Activated T-cell treated with anti-CD3 and anti-CD28 coated beads, Interleukin-2, amount 50 U/mL, for 24 hours (primary cell): Measurements from ENCODE around the gene FAHD2A.
"Not testable (repeated sequence)": the region's sequence is repeated elsewhere in the genome, so short reads cannot be mapped to it uniquely, and the experiment has no call there.

Experiments used
- DNase-seq: peaks from one replicate; pipeline ENCODE4 v3.0.0-alpha.2; 2020
- H3K27ac Mint-ChIP-seq: 2 replicates; pipeline ENCODE4 v1.8.0; 2020; ENCODE audit warnings: mild to moderate bottlenecking, mixed read lengths
- H3K27me3 Mint-ChIP-seq: 2 replicates; pipeline ENCODE4 v1.8.0; 2020; ENCODE audit warnings: mixed read lengths
- H3K36me3 Mint-ChIP-seq: 2 replicates; pipeline ENCODE4 v1.8.0; 2020; ENCODE audit warnings: low read depth, mixed read lengths
- H3K4me1 Mint-ChIP-seq: 2 replicates; pipeline ENCODE4 v1.8.0; 2020; ENCODE audit warnings: low read depth, mixed read lengths
- H3K4me3 Mint-ChIP-seq: 2 replicates; pipeline ENCODE4 v1.8.0; 2020; ENCODE audit warnings: mild to moderate bottlenecking, moderate library complexity, mixed read lengths
- H3K9me3 Mint-ChIP-seq: 2 replicates; pipeline ENCODE4 v1.8.0; 2020; ENCODE audit warnings: mixed read lengths

FAHD2A gene

GRCh38 chr2:95402370-95403203 lies at the start of gene FAHD2A:
FAHD2A (plus strand) TSS chr2:95402708; CDS start chr2:95405559, 2,851 bp downstream.
- peak; percentile 96 for DNase-seq
- peaks cover 30% of the 10 kb centered on the region for H3K36me3 Mint-ChIP-seq
- H3K27ac Mint-ChIP-seq: peak within 1 kb of the TSS; percentile 95
- peak within 1 kb of the TSS; percentile 99 for H3K4me3 Mint-ChIP-seq
- H3K9me3 Mint-ChIP-seq: no peaks in the 10 kb centered on the region
- H3K4me1 Mint-ChIP-seq: peaks cover 18% of the 10 kb centered on the region
- H3K27me3 Mint-ChIP-seq: no peaks in the 10 kb centered on the region

- no peak overlapping the region for H3K4me3 Mint-ChIP-seq
- no peaks in the 10 kb centered on the region for H3K4me1 Mint-ChIP-seq
- no peak for DNase-seq
- no peak overlapping the region for H3K27ac Mint-ChIP-seq
- H3K27me3 Mint-ChIP-seq: peaks cover 31% of the 10 kb centered on the region
- no peaks in the 10 kb centered on the region for H3K9me3 Mint-ChIP-seq
- H3K36me3 Mint-ChIP-seq: no peaks in the 10 kb centered on the region
Measured at GRCh38 chr2:95353055-95353575, 49.4 kb upstream of the FAHD2A start.

GRCh38 chr2:95353613-95354468 lies 48.7 kb upstream of the FAHD2A start:
- Mint-ChIP-seq H3K27me3 (peaks cover 31% of the 10 kb centered on the region), H3K36me3 (no peaks in the 10 kb centered on the region), H3K27ac (no peak overlapping the region), H3K4me3 (no peak overlapping the region), H3K4me1 (no peaks in the 10 kb centered on the region), H3K9me3 (no peaks in the 10 kb centered on the region)
- no peak for DNase-seq

- Mint-ChIP-seq H3K36me3 (no peaks in the 10 kb centered on the region), H3K9me3 (no peaks in the 10 kb centered on the region), H3K27ac (no peak overlapping the region), H3K27me3 (peaks cover 28% of the 10 kb centered on the region), H3K4me3 (no peak overlapping the region), H3K4me1 (no peaks in the 10 kb centered on the region)
- no peak for DNase-seq
Measured at GRCh38 chr2:95354469-95354901, 48.0 kb upstream of the FAHD2A start.

- no peak overlapping the region for H3K27ac Mint-ChIP-seq
- peaks cover 25% of the 10 kb centered on the region for H3K27me3 Mint-ChIP-seq
- H3K4me3 Mint-ChIP-seq: no peak overlapping the region
Measured at GRCh38 chr2:95354925-95355324, 47.6 kb upstream of the FAHD2A start.

GRCh38 chr2:95355486-95355885 lies 47.0 kb upstream of the FAHD2A start:
- H3K4me1 Mint-ChIP-seq, H3K4me3 Mint-ChIP-seq, DNase-seq, H3K27ac Mint-ChIP-seq, H3K36me3 Mint-ChIP-seq, H3K9me3 Mint-ChIP-seq: not testable (repeated sequence)
- peaks cover 24% of the 10 kb centered on the region for H3K27me3 Mint-ChIP-seq

More at GRCh38 chr2:95354925-95355324, 47.6 kb upstream of the FAHD2A start:
- no peak for DNase-seq
- Mint-ChIP-seq H3K9me3 (no peaks in the 10 kb centered on the region), H3K36me3 (no peaks in the 10 kb centered on the region), H3K4me1 (no peaks in the 10 kb centered on the region)

- Mint-ChIP-seq H3K9me3 (no peaks in the 10 kb centered on the region), H3K27ac (no peak overlapping the region), H3K27me3 (peaks cover 24% of the 10 kb centered on the region), H3K36me3 (no peaks in the 10 kb centered on the region), H3K4me3 (no peak overlapping the region), H3K4me1 (no peaks in the 10 kb centered on the region)
- no peak for DNase-seq
Measured at GRCh38 chr2:95356821-95357700, 45.4 kb upstream of the FAHD2A start.

GRCh38 chr2:95357717-95358280 lies 44.7 kb upstream of the FAHD2A start:
- no peak overlapping the region for H3K27ac Mint-ChIP-seq
- H3K27me3 Mint-ChIP-seq: peaks cover 24% of the 10 kb centered on the region
- DNase-seq: no peak
- no peaks in the 10 kb centered on the region for H3K4me1 Mint-ChIP-seq
- H3K4me3 Mint-ChIP-seq: no peak overlapping the region
- H3K36me3 Mint-ChIP-seq: no peaks in the 10 kb centered on the region
- H3K9me3 Mint-ChIP-seq: no peaks in the 10 kb centered on the region

- H3K36me3 Mint-ChIP-seq: no peaks in the 10 kb centered on the region
- H3K4me3 Mint-ChIP-seq: no peak overlapping the region
- H3K9me3 Mint-ChIP-seq: no peaks in the 10 kb centered on the region
- H3K27me3 Mint-ChIP-seq: peaks cover 24% of the 10 kb centered on the region
- H3K4me1 Mint-ChIP-seq: no peaks in the 10 kb centered on the region
- H3K27ac Mint-ChIP-seq: no peak overlapping the region
- no peak for DNase-seq
Measured at GRCh38 chr2:95359031-95359430, 43.5 kb upstream of the FAHD2A start.

- H3K4me1 Mint-ChIP-seq: no peaks in the 10 kb centered on the region
- H3K27me3 Mint-ChIP-seq: peaks cover 24% of the 10 kb centered on the region
- DNase-seq: no peak
- H3K36me3 Mint-ChIP-seq: no peaks in the 10 kb centered on the region
- no peak overlapping the region for H3K27ac Mint-ChIP-seq
- no peak overlapping the region for H3K4me3 Mint-ChIP-seq
- no peaks in the 10 kb centered on the region for H3K9me3 Mint-ChIP-seq
Measured at GRCh38 chr2:95359501-95359930, 43.0 kb upstream of the FAHD2A start.

GRCh38 chr2:95361216-95361980 lies 41.1 kb upstream of the FAHD2A start:
- H3K27ac Mint-ChIP-seq: no peak overlapping the region
- H3K27me3 Mint-ChIP-seq: peaks cover 18% of the 10 kb centered on the region
- no peaks in the 10 kb centered on the region for H3K36me3 Mint-ChIP-seq
- no peak overlapping the region for H3K4me3 Mint-ChIP-seq
- no peak for DNase-seq
- no peaks in the 10 kb centered on the region for H3K4me1 Mint-ChIP-seq
- H3K9me3 Mint-ChIP-seq: no peaks in the 10 kb centered on the region

DNA sequence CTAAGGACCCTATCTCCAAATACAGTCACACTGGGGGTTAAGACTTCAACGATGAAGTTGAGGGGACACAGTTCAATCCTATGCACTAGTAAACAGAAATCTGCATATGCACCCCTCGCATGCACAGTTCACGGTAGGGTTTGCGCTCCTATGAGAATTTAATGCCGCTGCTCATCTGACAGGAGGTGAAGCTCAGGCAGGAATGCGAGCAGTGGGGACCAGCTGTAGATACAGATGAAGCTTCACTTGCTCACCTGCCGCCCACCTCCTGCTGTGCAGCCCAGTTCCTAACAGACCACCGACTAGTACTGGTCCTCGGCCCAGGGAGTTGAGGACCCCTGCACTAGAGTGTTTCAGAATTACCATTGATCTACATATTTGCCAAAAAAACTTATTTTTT lies 40.0 kb upstream of the FAHD2A start:
- DNase-seq: no peak
- peaks cover 14% of the 10 kb centered on the region for H3K27me3 Mint-ChIP-seq
- no peaks in the 10 kb centered on the region for H3K36me3 Mint-ChIP-seq
- H3K4me3 Mint-ChIP-seq: no peak overlapping the region
- no peaks in the 10 kb centered on the region for H3K4me1 Mint-ChIP-seq
- no peak overlapping the region for H3K27ac Mint-ChIP-seq
- no peaks in the 10 kb centered on the region for H3K9me3 Mint-ChIP-seq

GRCh38 chr2:95366514-95366913 lies 36.0 kb upstream of the FAHD2A start:
- DNase-seq: no peak
- Mint-ChIP-seq H3K36me3 (no peaks in the 10 kb centered on the region), H3K4me1 (no peaks in the 10 kb centered on the region), H3K27ac (no peak overlapping the region), H3K27me3 (peaks cover 11% of the 10 kb centered on the region), H3K9me3 (peaks cover 2% of the 10 kb centered on the region), H3K4me3 (no peak overlapping the region)
